ENCODE measurements around the gene EXT2. TPM values are rescaled to one million over a fixed set of nuclear protein-coding genes. Genes with fewer than 3 reads are reported as not detected.
A peak's percentile ranks its signal among the peaks of the same experiment; 100 is the strongest.

EXT2 gene
- total RNA-seq, 2 donors from 2014 or later: 76.5 to 96.7 TPM

- Histone ChIP-seq H3K36me3 (peaks cover 0 to 4% of the 10 kb centered on the region in 2 donors), H3K9me3 (no peaks in the 10 kb centered on the region), H3K27ac (no peak overlapping the region), H3K27me3 (replicated peaks; ENCODE audit: insufficient read depth) (no peaks in the 10 kb centered on the region), H3K4me3 (no peak overlapping the region), H3K4me1 (replicated peaks) (no peaks in the 10 kb centered on the region)
- no peak for TF ChIP-seq CTCF (IDR thresholded peaks at IDR 0.05)
- TF ChIP-seq POLR2A (IDR thresholded peaks at IDR 0.05): no peak
- no peak for TF ChIP-seq POLR2AphosphoS5 (IDR thresholded peaks at IDR 0.05)
- intact Hi-C loops (cut with DNase I): loop anchor here (10.0 kb wide), 1 partner anchor 177 kb away; no protein-coding TSS in a partner anchor
- WGBS: 92% methylated on average over 6 of the region's 6 CpGs
- DNase-seq (ENCODE audit: low spot score): no peak
Observed at GRCh38 chr11:44108260-44108659, 12.8 kb downstream of the EXT2 start.

GRCh38 chr11:44110231-44110679 lies 14.8 kb downstream of the EXT2 start:
- Histone ChIP-seq H3K27me3 (replicated peaks; ENCODE audit: insufficient read depth) (no peaks in the 10 kb centered on the region), H3K4me1 (replicated peaks) (no peaks in the 10 kb centered on the region), H3K4me3 (no peak overlapping the region), H3K9me3 (no peaks in the 10 kb centered on the region), H3K27ac (no peak overlapping the region), H3K36me3 (peaks cover 0 to 4% of the 10 kb centered on the region in 2 donors)
- TF ChIP-seq CTCF (IDR thresholded peaks at IDR 0.05): peak in 3 of 4 experiments; percentile 38 to 54 (median 49)
- no peak for TF ChIP-seq POLR2AphosphoS5 (IDR thresholded peaks at IDR 0.05)
- no peak for TF ChIP-seq POLR2A (IDR thresholded peaks at IDR 0.05)
- DNase-seq (ENCODE audit: low spot score): peak; percentile 30
- intact Hi-C loops (cut with DNase I): loop anchor here (5.0 to 10.0 kb wide), 2 partner anchors 65 to 427 kb away; no protein-coding TSS in a partner anchor
- 12% methylated on average over 4 of the region's 4 CpGs for WGBS

GRCh38 chr11:44112091-44112821 lies 16.8 kb downstream of the EXT2 start:
- Histone ChIP-seq H3K9me3 (no peaks in the 10 kb centered on the region), H3K36me3 (peaks cover 0 to 4% of the 10 kb centered on the region in 2 donors), H3K4me3 (no peak overlapping the region), H3K27ac (no peak overlapping the region), H3K27me3 (replicated peaks; ENCODE audit: insufficient read depth) (no peaks in the 10 kb centered on the region), H3K4me1 (replicated peaks) (no peaks in the 10 kb centered on the region)
- TF ChIP-seq POLR2AphosphoS5 (IDR thresholded peaks at IDR 0.05) (no peak), POLR2A (IDR thresholded peaks at IDR 0.05) (no peak), CTCF (IDR thresholded peaks at IDR 0.05) (no peak)
- 55% methylated on average over 7 of the region's 7 CpGs for WGBS
- intact Hi-C loops (cut with DNase I): loop anchor here (5.0 to 10.0 kb wide), 2 partner anchors 63 to 425 kb away; no protein-coding TSS in a partner anchor
- no peak for DNase-seq (ENCODE audit: low spot score)

GRCh38 chr11:44113018-44113417 lies 17.5 kb downstream of the EXT2 start:
- peaks cover 0 to 4% of the 10 kb centered on the region in 2 donors for H3K36me3 ChIP-seq
- H3K9me3 ChIP-seq: no peaks in the 10 kb centered on the region
- no peak for TF ChIP-seq CTCF (IDR thresholded peaks at IDR 0.05)
- no peak for TF ChIP-seq POLR2AphosphoS5 (IDR thresholded peaks at IDR 0.05)
- no peak for TF ChIP-seq POLR2A (IDR thresholded peaks at IDR 0.05)
- H3K27ac ChIP-seq: no peak overlapping the region
- no peak overlapping the region for H3K4me3 ChIP-seq
- H3K27me3 ChIP-seq (replicated peaks; ENCODE audit: insufficient read depth): no peaks in the 10 kb centered on the region
- 76% methylated on average over 3 of the region's 3 CpGs for WGBS
- H3K4me1 ChIP-seq (replicated peaks): no peaks in the 10 kb centered on the region
- intact Hi-C loops (cut with DNase I): loop anchor here (5.0 to 10.0 kb wide), 2 partner anchors 62 to 424 kb away; no protein-coding TSS in a partner anchor
- no peak for DNase-seq (ENCODE audit: low spot score)
